ENCODE data around the gene MDK. TPM values are rescaled to one million over a fixed set of nuclear protein-coding genes. Genes with fewer than 3 reads are reported as not detected.
A peak's percentile ranks its signal among the peaks of the same experiment; 100 is the strongest.

MDK gene
- total and polyA plus RNA-seq, 2 of the 4 experiments (the other 2 are of a cell fraction) = 25.8 to 377 TPM

DNA sequence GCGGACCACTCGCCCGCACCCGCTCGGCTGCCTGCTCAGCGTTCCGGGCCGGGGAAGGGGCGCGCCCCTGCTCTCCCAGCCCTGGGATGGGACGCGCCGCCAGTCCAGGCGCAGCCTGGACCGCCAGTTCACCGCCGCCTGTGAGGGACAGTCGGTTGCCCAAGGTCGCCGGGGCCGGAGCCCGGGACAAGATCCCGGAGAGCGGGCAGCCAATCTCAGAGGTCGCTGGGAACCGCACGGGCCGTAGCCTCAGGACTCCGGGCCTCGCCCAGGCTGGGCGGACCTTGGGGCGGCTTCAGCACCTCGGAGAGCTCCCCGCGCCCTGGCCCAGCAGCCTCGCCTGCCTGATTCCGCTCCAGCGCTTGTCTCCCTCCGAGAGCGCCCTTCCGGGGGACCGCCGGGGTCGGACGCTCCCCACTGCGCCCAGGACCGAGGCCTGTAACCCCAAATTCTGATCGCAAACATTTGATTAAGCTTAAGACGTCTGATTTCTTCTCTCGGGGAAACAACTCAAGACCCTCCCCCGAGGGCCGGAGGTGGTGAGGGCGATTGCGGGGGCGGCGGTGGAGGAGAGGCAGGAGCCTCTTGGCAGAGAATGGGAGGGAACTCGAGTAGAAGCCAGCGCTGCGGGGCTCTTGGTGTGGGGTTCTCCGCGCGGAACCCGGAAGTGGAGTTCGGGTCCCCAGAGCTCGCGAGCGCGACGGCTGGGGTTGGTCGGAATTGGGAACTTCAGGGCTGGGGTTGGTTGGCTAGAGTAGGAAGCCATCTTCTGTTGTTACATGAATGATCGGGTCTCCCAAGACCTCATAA is 11.2 kb downstream of the MDK start:
- Histone ChIP-seq H2BK5ac (ENCODE audit: low read depth, low read length, poor library complexity, severe bottlenecking) (no peak overlapping the region), H3K56ac (ENCODE audit: extremely low read depth, insufficient read depth, low read length) (no peak overlapping the region), H3K9me1 (ENCODE audit: insufficient read depth, low read length) (peaks cover 5% of the 10 kb centered on the region; the same call in 1 of the 2 replicates), H3K4me2 (ENCODE audit: low read depth, low read length) (peak overlapping the region; percentile 80), H3K18ac (ENCODE audit: low read depth, low read length) (no peak overlapping the region), H3K23ac (ENCODE audit: low read depth, low read length) (no peak overlapping the region; the same call in 1 of the 2 replicates), H4K5ac (ENCODE audit: low read depth, low read length) (no peak overlapping the region), H3K4me1 (ENCODE audit: control insufficient read depth, insufficient read depth, low read length) (peaks cover 8% of the 10 kb centered on the region; the same call in 1 of the 2 replicates), H2AK9ac (replicated peaks; ENCODE audit: low read depth, low read length, poor library complexity) (peak overlapping the region; percentile 58), H2AFZ (replicated peaks; ENCODE audit: low read length, poor library complexity) (peak overlapping the region; percentile 84), H3K79me1 (ENCODE audit: low read depth in 1 of 2, low read length in 2 of 2) (no peaks in the 10 kb centered on the region), H2BK15ac (ENCODE audit: low read depth, low read length) (no peak overlapping the region), H3K36me3 (ENCODE audit: control insufficient read depth, insufficient read depth, low read length) (peaks cover 12% of the 10 kb centered on the region), H4K91ac (ENCODE audit: insufficient read depth, low read depth, low read length) (no peak overlapping the region), H3K9me3 (ENCODE audit: control insufficient read depth, insufficient read depth, low read length) (no peaks in the 10 kb centered on the region), H2AK5ac (ENCODE audit: low read depth, low read length) (no peak overlapping the region), H3K27me3 (ENCODE audit: control insufficient read depth, insufficient read depth, low read length) (peaks cover 33% of the 10 kb centered on the region), H4K8ac (ENCODE audit: low read depth in 2 of 2, low read length in 2 of 2) (no peak overlapping the region), H4K20me1 (ENCODE audit: insufficient read depth, low read length) (peaks cover 24% of the 10 kb centered on the region), H3K9ac (ENCODE audit: low read depth, low read length) (no peak overlapping the region), H2BK20ac (ENCODE audit: low read depth, low read length) (no peak overlapping the region), H3K14ac (replicated peaks; ENCODE audit: low read depth, low read length) (no peak overlapping the region), H3K4ac (ENCODE audit: low read depth, low read length) (no peak overlapping the region), H2BK120ac (ENCODE audit: low read depth, low read length) (no peak overlapping the region), H3K27ac (ENCODE audit: insufficient read depth, low read length) (no peak overlapping the region), H3K4me3 (ENCODE audit: insufficient read depth, low read depth, low read length) (peak overlapping the region; percentile 48)
- CTCF ChIA-PET = interaction anchor here (0.5 to 1.5 kb wide), 9 partner anchors 9 to 168 kb away, joined by 3 to 7 read pairs (median 4); no protein-coding TSS in a partner anchor
- DNase-seq (peak; percentile 72), ATAC-seq (ENCODE audit: low read depth) (peak; percentile 82)
- in situ Hi-C loops (cut with MboI; ENCODE audit: low sequenced_read_pairs) (no loop called here), dilution Hi-C loops (cut with HindIII; ENCODE audit: low sequenced_read_pairs, unreplicated experiment) (no loop called here), intact Hi-C loops (cut with micrococcal nuclease) (no loop called here)
- no TSS peak for BruUV-seq (replicated peaks)
- 1% methylated on average over 35 of the region's 71 CpGs; no CpG with 5 or more reads in 1 of the 2 experiments for WGBS, 2 experiments (ENCODE audit: extremely low coverage in 2 of 2, insufficient read length in 1 of 2)
- TF ChIP-seq MAFK (IDR thresholded peaks at IDR 0.05; ENCODE audit: low read depth, low read length) (no peak), MXI1 (IDR thresholded peaks at IDR 0.05; ENCODE audit: borderline replicate concordance, low read depth, low read length) (peak; percentile 99), RAD21 (IDR thresholded peaks at IDR 0.05; ENCODE audit: low read length) (0 out of 2 replicates have a peak, but pooled peaks have one; percentile 11), POLR2A (IDR thresholded peaks at IDR 0.05; ENCODE audit: low read depth, low read length) (no peak), BHLHE40 (IDR thresholded peaks at IDR 0.05; ENCODE audit: low read depth, low read length) (peak; percentile 64; the same call in 1 of the 2 replicates), CTCF (conservative IDR thresholded peaks at IDR 0.05; ENCODE audit: low read depth, low read length) (no peak), CHD1 (IDR thresholded peaks at IDR 0.05; ENCODE audit: low read depth, low read length) (no peak), CEBPB (IDR thresholded peaks at IDR 0.05; ENCODE audit: low read depth, low read length) (no peak), MAZ (IDR thresholded peaks at IDR 0.05; ENCODE audit: borderline replicate concordance, low read depth, low read length) (peak; percentile 42; the same call in 1 of the 2 replicates), RCOR1 (IDR thresholded peaks at IDR 0.05; ENCODE audit: insufficient replicate concordance, low read length) (peak; percentile 93)
- TF ChIP-seq, protein P1, sequence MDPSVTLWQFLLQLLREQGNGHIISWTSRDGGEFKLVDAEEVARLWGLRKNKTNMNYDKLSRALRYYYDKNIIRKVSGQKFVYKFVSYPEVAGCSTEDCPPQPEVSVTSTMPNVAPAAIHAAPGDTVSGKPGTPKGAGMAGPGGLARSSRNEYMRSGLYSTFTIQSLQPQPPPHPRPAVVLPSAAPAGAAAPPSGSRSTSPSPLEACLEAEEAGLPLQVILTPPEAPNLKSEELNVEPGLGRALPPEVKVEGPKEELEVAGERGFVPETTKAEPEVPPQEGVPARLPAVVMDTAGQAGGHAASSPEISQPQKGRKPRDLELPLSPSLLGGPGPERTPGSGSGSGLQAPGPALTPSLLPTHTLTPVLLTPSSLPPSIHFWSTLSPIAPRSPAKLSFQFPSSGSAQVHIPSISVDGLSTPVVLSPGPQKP (IDR thresholded peaks at IDR 0.05; ENCODE audit: borderline replicate concordance, low read depth, low read length) = no peak
- POLR2A ChIA-PET (ENCODE audit: unreplicated experiment) = interaction anchor here (0.6 to 0.7 kb wide), 2 partner anchors 31 to 169 kb away, joined by 3 to 5 read pairs; no protein-coding TSS in a partner anchor

All from IMR-90 (cell line).